Stimulated activated CD8-positive, alpha-beta memory T cell treated with anti-CD3 and anti-CD28 coated beads, Interleukin-15, amount 100 ng/mL, for 48 hours (primary cell): ENCODE measurements around the gene TSNAX.
"Not testable (repeated sequence)": the region's sequence is repeated elsewhere in the genome, so short reads cannot be mapped to it uniquely, and the experiment has no call there.

ENCODE experiments used
- DNase-seq, 2 donors: peaks; one replicate each; pipeline ENCODE4 v3.0.0-alpha.2; 2020; ENCODE audit warnings: low read depth in 2 of 2

The TSNAX gene

DNA sequence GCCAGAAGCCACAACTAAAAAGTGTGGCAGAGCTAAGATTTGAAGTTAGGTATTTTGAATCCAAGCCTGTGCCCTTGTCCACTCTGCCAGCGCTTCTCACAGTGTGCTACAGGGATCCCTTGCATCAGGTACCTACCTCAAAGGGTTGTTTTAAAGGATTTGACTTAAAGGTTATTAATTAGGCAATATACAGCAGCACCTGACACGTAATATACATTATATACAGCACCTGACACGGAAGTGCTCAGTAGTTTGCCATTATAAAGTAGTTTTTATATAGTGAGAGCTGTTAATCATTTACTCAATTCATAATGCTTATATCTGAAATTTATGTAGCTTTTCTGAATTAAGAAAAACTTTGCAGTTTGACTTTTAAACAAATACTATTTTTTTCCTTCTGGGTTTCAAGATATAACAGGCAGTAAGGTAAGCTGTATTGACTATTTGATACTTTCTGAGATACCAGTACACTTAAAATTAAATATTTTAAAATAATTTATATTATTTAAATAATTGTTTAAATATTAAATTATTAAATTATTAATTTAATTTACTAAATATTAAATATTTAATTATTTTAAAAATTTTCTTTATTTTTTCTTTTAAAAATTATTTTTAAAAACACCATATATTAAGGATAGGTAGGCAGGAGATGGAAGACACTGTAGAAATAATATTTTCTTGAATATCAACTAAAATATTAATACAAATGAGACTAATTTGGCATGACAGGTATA lies 33.3 kb downstream of the TSNAX start:
- DNase-seq: no peak

DNA sequence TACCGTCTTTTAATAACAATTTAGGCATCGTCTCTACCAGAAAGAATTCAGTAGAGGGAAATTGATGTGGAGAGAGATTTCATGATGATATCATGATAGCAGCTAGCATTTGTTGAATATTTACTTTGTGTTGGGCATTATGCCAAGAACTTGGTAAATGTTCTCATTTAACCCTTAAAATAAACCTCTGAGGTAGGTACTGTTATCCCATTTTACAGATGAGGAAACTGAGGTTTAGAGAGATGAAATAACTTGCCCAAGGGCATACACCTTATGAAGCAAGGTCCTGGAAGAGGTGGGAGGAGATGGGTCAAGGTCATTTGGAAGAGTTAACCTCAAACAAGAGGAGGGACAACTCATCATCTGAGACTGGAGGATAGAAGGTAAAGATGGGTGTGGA lies 34.8 kb downstream of the TSNAX start:
- DNase-seq: no peak

DNA sequence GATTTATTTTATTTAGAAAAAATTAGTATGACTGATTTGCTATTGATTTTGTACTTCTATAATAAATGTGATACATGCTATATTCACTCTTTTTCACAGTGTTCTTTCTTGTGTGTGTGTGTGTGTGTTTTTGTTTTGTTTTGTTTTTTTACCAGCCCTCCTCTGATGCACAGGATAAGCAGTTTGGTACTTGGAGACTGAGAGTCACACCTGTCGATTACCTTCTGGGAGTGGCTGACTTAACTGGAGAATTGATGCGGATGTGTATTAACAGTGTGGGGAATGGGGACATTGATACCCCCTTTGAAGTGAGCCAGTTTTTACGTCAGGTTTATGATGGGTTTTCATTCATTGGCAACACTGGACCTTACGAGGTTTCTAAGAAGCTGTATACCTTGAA lies 35.9 kb downstream of the TSNAX start:
- DNase-seq: no peak

DNA sequence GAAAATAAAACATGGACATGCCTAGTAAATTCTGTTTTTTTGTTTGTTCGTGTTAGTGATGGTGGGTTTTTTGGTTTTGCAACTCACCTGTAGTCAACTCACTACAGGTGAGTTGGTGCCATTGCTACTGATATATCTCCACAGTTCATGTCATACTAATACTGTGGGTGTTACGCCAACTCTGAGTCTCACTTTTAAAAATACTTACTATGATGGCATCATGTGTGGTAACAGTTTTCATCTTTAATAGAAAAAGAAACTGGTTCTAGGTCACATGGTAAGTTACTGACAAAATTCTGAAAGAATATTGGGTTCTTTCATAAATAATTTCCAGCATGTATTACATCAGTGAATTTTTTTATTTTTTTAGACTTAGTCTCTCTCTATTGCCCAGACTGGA lies 38.0 kb downstream of the TSNAX start:
- DNase-seq: no peak

DNA sequence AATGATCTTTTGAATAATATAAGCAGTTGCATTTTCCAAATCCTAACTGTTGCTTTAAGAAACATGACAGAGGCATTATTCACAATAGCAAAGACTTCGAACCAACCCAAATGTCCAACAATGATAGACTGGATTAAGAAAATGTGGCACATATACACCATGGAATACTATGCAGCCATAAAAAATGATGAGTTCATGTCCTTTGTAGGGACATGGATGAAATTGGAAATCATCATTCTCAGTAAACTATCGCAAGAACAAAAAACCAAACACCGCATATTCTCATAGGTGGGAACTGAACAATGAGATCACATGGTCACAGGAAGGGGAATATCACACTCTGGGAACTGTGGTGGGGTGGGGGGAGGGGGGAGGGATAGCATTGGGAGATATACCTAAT lies 41.8 kb downstream of the TSNAX start:
- not testable (repeated sequence) for DNase-seq

DNA sequence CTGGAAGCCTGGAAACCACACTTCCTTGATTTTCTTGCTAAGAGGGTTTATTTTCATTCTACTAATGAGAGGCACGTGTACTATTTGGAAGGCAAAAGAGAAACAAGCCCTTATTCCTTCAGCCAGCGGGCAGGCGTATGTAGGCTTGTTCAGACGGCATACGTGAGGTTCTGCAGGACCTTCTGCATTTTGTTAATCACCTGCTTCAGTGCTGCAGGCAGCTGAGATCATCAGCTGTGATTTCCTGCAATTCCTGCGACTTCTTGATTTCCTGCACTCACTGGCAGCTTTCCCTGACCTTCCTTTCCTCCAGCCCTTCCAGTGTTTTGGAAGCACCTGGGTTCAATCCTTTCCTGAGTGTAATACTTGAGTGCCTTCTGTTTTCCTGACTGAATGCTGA lies 43.4 kb downstream of the TSNAX start:
- DNase-seq: no peak

DNA sequence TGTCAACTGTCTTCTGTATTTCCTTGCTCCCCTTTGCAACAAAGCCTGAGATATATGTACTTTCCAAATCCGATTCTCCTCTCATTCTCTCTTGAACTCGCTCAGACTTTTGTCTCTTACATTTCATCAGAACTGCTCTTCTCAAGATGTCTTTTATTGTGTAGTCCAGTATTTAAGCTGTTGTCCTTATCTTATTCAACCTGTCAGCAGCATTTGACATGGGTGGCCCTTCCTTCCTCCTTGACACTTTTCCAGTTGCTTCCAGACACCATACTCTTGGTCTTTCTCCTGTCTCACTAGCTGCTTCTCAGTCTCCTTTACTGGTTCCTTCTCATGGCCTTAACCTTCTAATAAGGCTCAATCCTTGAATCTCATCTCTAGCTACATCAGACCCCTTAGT lies 47.0 kb downstream of the TSNAX start:
- no peak for DNase-seq

DNA sequence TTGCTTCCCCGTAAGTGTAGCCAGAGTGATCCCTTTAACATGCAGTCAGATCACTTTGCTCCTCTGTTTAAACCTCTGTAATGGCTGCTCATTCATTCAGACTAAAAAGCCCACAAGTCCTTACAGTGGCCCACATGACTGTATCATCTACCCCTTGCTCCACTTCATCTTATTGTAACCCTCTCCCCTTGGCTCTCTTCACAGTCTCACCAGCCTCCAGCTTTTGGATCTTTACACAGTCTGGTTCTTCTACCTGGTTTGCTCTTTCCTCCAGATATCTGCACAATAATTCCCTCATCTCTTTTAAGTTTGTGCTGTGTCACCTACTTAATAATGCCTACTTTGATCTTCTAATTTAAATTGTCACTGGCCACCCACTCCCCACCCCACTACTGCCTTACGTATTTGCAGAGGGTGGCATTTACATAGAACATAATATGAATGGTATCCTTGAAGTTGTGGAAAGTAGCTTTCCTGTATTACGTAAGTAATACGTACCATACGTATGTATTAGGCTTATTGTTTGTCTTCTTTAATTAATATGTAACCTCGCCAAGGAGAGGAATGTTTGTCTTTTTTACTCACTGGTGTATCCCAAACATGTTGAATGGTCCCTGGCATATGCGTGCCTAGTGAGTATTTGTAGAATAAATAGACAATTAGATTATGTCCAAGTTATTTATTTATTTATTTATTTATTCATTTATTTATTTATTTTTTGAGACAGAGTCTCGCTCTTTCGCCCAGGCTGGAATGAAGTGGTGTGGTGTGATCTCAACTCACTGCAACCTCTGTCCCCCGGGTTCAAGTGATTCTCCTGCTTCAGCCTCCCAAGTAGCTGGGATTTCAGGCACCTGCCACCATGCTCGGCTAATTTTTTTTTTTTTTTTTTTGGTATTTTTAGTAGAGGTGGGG lies 48.6 kb downstream of the TSNAX start:
- no peak for DNase-seq

DNA sequence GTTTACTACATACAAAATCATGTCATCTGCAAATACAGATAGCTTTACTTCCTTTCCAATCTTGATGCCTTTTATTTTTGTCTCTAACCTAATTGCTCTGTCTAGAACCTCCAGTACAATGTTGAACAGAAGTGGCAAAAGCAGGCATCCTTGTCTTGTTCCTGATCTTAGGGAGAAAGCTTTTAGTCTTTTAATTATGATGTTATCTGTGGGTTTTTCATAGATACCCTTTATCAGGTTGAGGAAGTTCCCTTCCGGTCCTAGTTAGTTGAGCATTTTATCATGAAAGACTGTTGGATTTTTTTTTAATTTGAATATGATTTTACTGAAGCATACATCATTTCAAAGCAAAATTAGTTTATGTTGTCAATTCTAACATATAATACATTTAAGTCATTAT lies 52.4 kb downstream of the TSNAX start:
- no peak for DNase-seq

DNA sequence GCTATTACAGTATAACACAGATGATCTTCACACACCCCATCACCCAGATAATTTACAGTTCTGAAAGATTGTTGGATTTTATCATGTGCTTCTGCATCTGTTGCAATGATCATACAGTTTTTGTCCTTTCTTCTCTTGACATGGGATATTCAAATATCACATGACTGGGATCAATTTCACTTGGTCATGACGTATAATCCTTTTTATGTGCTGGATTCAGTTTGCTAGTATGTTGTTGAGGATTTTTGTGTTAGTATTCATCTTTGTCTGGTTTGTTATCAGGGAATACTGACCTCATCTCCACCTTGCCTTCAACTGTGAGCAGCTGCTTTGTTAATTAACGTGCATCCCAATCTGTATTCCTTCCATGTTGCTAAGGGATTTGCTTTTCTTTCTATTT lies 53.4 kb downstream of the TSNAX start:
- DNase-seq: no peak

DNA sequence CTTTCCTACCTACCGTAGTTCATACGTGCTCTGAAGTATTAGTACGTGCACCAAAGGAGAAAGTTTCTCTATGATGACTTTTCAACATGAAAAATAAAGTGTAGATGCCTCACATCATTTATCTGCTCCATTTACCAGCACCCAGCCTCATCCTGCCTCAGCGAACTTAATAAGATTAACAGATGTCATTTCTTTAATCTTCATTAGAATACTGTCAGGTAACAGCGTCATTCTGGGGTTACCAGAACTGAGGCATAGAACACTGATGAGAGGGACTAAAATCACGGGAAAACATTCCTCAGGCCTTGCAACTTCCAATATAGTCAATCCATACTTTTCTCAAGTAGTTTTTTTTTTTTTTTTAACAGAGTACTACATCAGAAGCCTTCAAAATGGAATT lies 54.9 kb downstream of the TSNAX start:
- DNase-seq: no peak

DNA sequence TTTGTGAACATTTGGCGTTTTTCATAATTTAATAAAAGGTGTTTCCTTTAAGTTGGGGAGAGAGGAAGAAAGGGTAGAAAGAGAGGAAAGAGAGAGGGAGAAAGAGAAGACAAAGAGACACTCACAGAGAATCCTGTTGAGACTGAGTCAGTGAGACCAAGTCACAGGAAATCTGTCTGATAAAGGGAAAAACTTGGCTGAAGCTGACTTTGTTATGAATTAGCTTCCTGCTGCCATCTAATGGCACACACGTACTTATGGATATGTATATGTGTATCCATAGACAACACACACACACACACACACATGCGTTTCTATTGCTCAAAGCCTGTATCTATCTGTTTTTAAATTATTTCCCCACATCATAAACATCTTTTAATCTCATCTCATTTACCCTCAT lies 55.6 kb downstream of the TSNAX start:
- DNase-seq: no peak

DNA sequence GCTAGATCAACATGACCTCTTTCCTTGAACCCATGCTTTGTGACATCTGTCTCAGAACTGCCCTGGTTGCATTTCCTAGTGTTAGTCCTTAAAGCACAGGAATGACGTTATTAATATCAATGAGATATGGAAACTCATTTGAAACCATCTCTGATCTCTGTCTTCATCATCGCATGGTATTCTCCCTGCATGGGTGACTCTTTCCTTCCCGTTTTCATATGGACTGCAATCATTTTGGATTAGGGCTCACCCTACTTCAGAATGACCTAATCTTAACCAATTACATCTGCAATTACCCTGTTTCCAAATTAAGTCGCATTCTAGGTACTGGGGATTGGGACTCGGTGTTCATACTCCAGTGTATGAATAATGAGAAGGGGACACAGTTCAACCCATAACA lies 56.5 kb downstream of the TSNAX start:
- no peak for DNase-seq

DNA sequence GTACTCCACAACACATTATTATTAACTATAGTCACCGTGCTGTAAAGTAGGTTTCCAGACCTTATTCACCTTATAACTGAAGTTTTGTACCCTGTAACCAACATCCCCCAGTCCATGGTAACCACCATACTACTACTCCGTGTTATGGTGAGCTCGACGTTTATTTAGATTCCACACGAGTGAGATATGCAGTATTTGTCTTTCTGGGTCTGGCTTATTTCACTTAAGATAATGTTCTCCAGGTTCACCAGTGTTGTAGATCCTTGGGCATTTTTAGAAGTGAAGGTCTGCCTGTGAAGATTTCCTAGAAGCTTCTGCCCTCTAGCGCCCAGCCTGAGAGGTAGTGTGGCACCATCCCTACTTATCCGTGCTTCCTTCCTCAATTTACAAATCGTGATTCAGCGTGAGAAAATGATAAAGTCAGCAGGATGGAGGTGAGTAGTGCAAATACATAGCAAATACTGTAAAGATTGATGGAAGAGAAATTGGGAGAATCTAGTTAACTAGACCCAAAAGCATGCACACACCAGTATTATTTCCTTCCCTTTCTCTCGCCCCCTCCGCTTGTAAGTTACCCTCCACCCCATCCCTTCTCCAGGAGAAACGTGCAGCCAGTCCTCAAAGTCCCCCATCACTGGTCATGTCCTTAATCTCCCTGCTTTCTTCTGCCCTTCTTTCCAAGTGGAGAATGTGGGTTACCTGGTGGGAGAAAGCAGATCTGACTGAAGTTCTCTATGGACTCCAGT lies 62.2 kb downstream of the TSNAX start:
- DNase-seq: no peak

DNA sequence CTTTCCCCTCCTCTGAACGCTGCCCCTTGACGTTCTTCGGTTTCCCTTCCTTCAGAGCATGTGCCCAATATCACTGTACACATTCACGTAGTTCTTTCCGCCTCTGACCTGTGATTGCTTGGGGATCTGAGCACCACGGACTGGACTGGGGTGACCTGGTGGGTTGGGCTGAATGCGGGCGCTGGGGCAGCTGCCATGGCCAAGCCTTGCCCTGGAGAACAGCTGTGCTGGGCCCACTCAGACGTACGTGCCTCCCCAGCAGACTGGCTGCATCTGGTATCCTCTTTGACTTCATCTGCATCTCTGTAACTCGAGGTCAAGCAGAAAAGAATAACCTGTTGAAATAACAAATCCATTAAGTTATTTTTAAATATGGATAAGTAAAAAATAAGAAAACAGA lies 63.0 kb downstream of the TSNAX start:
- no peak for DNase-seq

DNA sequence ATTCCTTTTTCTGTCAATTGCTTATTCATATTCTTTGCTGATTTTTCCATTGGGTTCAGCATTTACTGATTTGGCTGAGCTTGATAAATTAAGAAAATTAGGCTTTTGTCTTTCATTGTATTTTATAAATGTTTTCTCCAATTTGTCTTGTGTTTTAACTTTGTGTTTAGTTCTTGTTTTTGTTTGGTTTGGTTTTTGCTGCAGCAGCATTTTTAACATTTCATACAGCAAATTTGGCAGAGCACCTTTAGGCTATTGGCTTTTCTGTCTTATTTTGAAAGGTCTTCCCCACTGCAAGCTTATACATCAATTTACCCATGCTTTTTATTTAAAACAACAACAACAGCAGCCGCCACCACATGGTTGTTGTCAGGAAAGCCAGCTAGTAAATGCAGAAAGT lies 64.3 kb downstream of the TSNAX start:
- DNase-seq: no peak

DNA sequence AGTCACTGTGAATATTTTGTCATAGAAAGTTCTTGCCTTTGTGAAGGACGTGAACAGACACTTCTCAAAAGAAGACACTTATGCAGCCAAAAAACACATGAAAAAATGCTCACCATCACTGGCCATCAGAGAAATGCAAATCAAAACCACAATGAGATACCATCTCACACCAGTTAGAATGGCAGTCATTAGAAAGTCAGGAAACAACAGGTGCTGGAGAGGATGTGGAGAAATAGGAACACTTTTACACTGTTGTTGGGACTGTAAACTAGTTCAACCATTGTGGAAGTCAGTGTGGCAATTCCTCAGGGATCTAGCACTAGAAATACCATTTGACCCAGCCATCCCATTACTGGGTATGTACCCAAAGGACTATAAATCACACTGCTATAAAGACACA lies 64.8 kb downstream of the TSNAX start:
- not testable (repeated sequence) for DNase-seq

DNA sequence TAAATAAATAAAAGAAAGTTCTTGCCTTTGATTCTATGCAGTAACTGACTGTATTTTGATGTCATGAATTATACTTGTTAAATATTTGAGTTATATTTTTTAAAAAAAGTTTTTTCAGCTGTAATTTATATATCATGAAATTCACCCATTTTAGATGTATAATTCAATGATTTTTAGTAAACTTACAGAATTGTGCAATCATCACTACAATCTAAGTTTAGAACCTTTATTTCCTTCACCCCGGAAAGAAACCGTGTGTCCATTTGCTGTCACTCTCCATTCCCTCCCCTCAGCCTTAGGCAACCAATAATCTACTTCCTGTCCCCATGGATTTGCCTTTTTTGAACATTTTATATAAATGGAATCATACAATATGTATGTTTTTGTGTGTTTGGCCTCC lies 65.7 kb downstream of the TSNAX start:
- DNase-seq: no peak

DNA sequence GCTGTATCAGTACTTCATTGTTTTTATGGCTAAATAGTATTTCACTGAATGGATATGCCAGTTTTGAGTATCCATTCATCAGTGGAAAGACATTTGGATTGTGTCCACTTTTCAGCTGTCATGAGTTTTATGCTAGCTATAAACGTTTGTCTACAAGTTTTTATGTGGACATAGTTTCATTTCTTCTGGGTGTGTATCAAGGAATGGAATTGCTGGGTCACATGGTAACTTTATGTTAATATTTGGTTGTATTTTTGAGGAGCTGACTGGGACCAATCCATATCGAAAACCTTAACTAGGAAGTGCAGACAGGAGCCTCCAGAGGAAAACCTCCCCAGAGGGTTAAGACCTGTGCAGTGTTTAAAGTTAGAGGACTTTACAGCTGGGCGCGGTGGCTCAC lies 66.3 kb downstream of the TSNAX start:
- no peak for DNase-seq

DNA sequence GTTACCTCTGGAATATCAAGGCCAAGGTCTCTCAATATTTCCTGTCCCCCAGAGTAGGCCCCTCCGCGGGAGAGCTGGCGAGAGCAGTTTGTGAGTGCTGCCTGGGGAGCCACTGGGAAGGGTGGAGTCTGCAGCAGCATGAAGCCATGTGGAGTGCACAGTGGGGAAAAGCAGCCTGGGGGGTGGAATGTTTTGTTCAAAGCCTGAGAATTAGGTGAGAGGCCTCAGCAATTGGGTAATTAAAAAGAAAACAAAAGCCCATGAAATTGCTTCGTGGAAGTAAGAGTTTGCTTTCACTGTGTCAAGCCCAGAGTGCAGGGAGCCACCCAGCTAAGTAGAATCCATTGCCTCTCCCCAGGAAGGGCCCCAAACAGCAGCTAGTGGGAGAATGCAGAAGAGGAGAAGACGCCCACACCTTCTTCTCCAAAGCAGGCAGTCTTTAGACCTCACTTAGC lies 67.9 kb downstream of the TSNAX start:
- DNase-seq: no peak

DNA sequence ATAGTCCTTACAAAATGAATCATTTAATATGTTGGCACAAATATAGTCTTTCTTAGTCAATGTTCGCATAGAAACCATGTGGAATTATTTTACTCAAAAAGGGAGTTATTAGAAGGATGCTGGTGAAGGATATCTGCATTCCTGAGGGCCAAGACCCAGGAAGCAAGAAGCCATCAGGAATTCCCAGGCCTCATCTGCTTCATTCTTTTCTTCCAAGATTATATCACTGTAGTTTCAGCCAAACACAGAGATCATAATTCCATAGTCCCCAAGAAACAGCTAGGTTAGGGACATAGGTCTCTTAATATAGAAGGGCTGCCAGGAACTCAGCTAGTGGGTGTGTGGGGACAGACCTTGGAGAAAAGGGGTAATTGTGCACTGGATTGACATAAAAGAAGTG lies 69.5 kb downstream of the TSNAX start:
- no peak for DNase-seq

DNA sequence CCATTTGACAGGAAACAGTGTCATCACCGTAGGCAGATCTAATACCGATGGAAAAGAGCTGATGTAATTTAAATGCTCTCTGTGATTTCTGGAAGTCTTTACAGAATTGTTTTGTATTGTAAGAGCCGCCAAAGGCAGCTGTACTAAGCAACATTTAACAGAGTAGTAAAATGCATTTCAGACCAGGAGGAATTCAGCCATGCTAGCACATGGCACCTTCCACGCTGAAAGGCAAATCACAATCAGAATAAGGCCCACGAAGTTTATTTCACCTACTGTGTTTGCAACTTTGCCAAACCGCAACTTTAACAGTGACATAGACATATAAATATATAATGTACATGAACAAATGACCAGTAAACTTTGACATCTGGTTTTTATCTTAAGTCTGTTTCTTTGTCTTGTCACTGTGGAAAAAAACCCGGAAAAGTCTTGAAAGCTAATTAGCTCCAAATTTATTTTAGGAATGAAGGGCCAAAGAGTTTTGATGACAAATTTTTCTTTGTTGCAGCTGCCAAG lies 72.0 kb downstream of the TSNAX start:
- DNase-seq: no peak
